ENCODE results near the gene LYRM4.

DNA sequence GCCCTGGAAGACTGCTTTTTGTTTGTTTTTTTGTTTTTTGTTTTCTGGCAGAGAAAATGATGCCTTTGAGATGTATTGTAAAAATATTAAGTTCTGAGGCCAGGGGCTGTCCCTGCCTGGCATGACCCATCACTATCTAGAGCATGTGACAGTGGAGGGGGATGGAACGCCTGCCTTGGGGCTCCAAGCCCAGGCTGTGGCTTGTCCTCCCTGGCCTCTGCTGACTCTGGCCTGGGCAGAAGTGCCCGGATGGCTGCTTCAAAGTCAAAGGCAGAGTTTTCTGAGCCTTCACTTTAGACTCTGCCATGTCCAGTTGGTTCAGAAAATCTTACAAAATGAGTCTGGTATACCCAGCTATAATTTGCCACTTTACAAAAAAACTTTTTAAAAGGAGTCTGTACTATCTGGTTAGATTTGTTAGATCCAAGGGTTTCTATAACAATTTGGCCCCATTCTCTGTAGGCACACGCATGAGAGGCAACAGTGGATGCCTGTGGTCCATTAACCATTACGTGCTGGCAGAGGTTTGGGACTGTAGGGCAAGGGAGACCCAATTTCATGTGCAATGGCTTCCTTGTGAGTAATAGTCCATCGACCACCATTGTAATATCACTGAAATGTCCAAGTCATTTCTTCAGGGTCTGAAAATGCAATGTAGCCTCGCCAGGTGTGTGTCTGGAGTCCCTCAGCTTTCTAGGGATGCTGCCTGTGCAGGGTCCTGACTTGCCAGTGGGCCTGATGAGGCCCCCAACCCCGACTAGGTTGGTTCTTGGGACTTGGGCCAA lies 167.3 kb downstream of the LYRM4 start:
- TF ChIP-seq, protein P1, sequence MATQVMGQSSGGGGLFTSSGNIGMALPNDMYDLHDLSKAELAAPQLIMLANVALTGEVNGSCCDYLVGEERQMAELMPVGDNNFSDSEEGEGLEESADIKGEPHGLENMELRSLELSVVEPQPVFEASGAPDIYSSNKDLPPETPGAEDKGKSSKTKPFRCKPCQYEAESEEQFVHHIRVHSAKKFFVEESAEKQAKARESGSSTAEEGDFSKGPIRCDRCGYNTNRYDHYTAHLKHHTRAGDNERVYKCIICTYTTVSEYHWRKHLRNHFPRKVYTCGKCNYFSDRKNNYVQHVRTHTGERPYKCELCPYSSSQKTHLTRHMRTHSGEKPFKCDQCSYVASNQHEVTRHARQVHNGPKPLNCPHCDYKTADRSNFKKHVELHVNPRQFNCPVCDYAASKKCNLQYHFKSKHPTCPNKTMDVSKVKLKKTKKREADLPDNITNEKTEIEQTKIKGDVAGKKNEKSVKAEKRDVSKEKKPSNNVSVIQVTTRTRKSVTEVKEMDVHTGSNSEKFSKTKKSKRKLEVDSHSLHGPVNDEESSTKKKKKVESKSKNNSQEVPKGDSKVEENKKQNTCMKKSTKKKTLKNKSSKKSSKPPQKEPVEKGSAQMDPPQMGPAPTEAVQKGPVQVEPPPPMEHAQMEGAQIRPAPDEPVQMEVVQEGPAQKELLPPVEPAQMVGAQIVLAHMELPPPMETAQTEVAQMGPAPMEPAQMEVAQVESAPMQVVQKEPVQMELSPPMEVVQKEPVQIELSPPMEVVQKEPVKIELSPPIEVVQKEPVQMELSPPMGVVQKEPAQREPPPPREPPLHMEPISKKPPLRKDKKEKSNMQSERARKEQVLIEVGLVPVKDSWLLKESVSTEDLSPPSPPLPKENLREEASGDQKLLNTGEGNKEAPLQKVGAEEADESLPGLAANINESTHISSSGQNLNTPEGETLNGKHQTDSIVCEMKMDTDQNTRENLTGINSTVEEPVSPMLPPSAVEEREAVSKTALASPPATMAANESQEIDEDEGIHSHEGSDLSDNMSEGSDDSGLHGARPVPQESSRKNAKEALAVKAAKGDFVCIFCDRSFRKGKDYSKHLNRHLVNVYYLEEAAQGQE (IDR thresholded peaks at IDR 0.05): no peak
- TF ChIP-seq, protein P2, sequence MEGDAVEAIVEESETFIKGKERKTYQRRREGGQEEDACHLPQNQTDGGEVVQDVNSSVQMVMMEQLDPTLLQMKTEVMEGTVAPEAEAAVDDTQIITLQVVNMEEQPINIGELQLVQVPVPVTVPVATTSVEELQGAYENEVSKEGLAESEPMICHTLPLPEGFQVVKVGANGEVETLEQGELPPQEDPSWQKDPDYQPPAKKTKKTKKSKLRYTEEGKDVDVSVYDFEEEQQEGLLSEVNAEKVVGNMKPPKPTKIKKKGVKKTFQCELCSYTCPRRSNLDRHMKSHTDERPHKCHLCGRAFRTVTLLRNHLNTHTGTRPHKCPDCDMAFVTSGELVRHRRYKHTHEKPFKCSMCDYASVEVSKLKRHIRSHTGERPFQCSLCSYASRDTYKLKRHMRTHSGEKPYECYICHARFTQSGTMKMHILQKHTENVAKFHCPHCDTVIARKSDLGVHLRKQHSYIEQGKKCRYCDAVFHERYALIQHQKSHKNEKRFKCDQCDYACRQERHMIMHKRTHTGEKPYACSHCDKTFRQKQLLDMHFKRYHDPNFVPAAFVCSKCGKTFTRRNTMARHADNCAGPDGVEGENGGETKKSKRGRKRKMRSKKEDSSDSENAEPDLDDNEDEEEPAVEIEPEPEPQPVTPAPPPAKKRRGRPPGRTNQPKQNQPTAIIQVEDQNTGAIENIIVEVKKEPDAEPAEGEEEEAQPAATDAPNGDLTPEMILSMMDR (IDR thresholded peaks at IDR 0.05): no peak
- no peak for TF ChIP-seq RCOR1 (IDR thresholded peaks at IDR 0.05; ENCODE audit: low read depth, low read length)
- TF ChIP-seq ZNF302 (CRISPR knock-in tag; IDR thresholded peaks at IDR 0.05): no peak
- no peak for TF ChIP-seq POLR2A (IDR thresholded peaks at IDR 0.05; ENCODE audit: low read length)
- TF ChIP-seq SMC3 (IDR thresholded peaks at IDR 0.05): no peak
- TF ChIP-seq PHF8 (IDR thresholded peaks at IDR 0.05; ENCODE audit: borderline replicate concordance, low read depth): no peak
- TF ChIP-seq BHLHE40 (IDR thresholded peaks at IDR 0.05; ENCODE audit: low read depth, low read length): no peak
- TF ChIP-seq, protein P3, sequence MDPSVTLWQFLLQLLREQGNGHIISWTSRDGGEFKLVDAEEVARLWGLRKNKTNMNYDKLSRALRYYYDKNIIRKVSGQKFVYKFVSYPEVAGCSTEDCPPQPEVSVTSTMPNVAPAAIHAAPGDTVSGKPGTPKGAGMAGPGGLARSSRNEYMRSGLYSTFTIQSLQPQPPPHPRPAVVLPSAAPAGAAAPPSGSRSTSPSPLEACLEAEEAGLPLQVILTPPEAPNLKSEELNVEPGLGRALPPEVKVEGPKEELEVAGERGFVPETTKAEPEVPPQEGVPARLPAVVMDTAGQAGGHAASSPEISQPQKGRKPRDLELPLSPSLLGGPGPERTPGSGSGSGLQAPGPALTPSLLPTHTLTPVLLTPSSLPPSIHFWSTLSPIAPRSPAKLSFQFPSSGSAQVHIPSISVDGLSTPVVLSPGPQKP (IDR thresholded peaks at IDR 0.05; ENCODE audit: low read depth, low read length): no peak

Measured in A549 (cell line).